OCI-LY7 (cell line): ENCODE measurements around the gene CLN5. TPM values are rescaled to one million over a fixed set of nuclear protein-coding genes. Genes with fewer than 3 reads are reported as not detected.

Experiments used
- BruUV-seq: library from RNA; stranded (reverse); fragments of 400-500 nt; replicated peaks from 2 replicates; lab custom pipeline; 2021; lab: Mats Ljungman, UMichigan
- CTCF ChIA-PET: fragments of 300-600 bp; sonication (Branson Sonifier 250); formaldehyde crosslinking; loops from one replicate; lab custom pipeline; 2022; ENCODE audit warnings: antibody characterized with exemption; ENCODE audit not compliant: unreplicated experiment; lab: Charles Lee
- POLR2A ChIA-PET: fragments of 300-600 bp; sonication (Branson Sonifier 250); formaldehyde crosslinking; loops from one replicate; lab custom pipeline; 2022; ENCODE audit warnings: antibody characterized with exemption; lab: Charles Lee
- DNase-seq: peaks from one replicate; pipeline ENCODE4 v3.0.0-alpha.2; 2015; ENCODE audit warnings: low spot score
- H2AFZ ChIP-seq: fragments of 200-600 bp; sonication (generic), shearing (Covaris generic); 2 replicates; pipeline ENCODE4 v1.6.1; 2014; ENCODE audit warnings: mild to moderate bottlenecking, antibody characterized with exemption, low read length, moderate library complexity
- H3K27ac ChIP-seq: fragments of 200-600 bp; sonication (generic); 2 replicates; pipeline ENCODE4 v1.5.1; 2014; ENCODE audit warnings: mixed run types, low read depth, mild to moderate bottlenecking, moderate library complexity, low read length, inconsistent platforms; ENCODE audit not compliant: poor library complexity, severe bottlenecking
- H3K36me3 ChIP-seq: fragments of 200-600 bp; sonication (generic); 2 replicates; pipeline ENCODE4 v1.6.1; 2014; ENCODE audit warnings: mild to moderate bottlenecking, antibody characterized with exemption, low read length, moderate library complexity, mixed read lengths; ENCODE audit not compliant: insufficient read depth
- H3K4me1 ChIP-seq: fragments of 200-600 bp; sonication (generic); 2 replicates; pipeline ENCODE4 v1.5.1; 2014; ENCODE audit warnings: mild to moderate bottlenecking, low read length; ENCODE audit not compliant: insufficient read depth, poor library complexity, severe bottlenecking
- H3K4me2 ChIP-seq: fragments of 200-600 bp; sonication (generic); 2 replicates; pipeline ENCODE4 v1.6.1; 2014; ENCODE audit warnings: mild to moderate bottlenecking, low read length
- H3K4me3 ChIP-seq: fragments of 200-600 bp; sonication (generic); 2 replicates; pipeline ENCODE4 v1.5.1; 2014; ENCODE audit warnings: mild to moderate bottlenecking, low read depth, low read length; ENCODE audit not compliant: poor library complexity, severe bottlenecking
- H3K79me2 ChIP-seq: fragments of 200-600 bp; sonication (generic); 2 replicates; pipeline ENCODE4 v1.6.1; 2016; ENCODE audit warnings: low read depth, mild to moderate bottlenecking, low read length, moderate library complexity, mixed read lengths; ENCODE audit not compliant: insufficient read depth
- H3K9me2 ChIP-seq: fragments of 200-600 bp; sonication (generic); 2 replicates; pipeline ENCODE4 v1.6.1; 2016; ENCODE audit warnings: mild to moderate bottlenecking, low read length, mixed read lengths; ENCODE audit not compliant: insufficient read depth
- H3K9me3 ChIP-seq: fragments of 200-600 bp; sonication (generic); 2 replicates; pipeline ENCODE4 v1.6.1; 2014; ENCODE audit warnings: mild to moderate bottlenecking, mixed run types, low read length, mixed read lengths
- H4K20me1 ChIP-seq: fragments of 200-600 bp; sonication (generic); 2 replicates; pipeline ENCODE4 v1.6.1; 2014; ENCODE audit warnings: mild to moderate bottlenecking, antibody characterized with exemption, low read length, moderate library complexity, mixed read lengths; ENCODE audit not compliant: insufficient read depth
- EZH2phosphoT487 ChIP-seq: fragments of 200-600 bp; sonication (generic); IDR thresholded peaks from 2 replicates; pipeline ENCODE4 v1.6.1; 2018; ENCODE audit warnings: low read depth, borderline replicate concordance, mild to moderate bottlenecking, mixed run types, antibody characterized with exemption, low read length, moderate library complexity, mixed read lengths
- intact Hi-C: fragments of 100-400 bp; cut with micrococcal nuclease; formaldehyde crosslinking; loops from one replicate; pipeline ENCODE4 v1.10.0; 2022; ENCODE audit not compliant: unreplicated experiment
- total RNA-seq, 2 experiments: library from RNA; depleted of rRNA in 1 of 2; stranded (reverse); fragments of >200 nt in 1 of 2; shearing (Covaris generic) in 1 of 2; gene quantifications; 2 replicates each; pipeline ENCODE4 v1.2.3, GENCODE V29; 2014 to 2022
- TF ChIP-seq, protein P1 (sequence below): fragments of 200-600 bp; sonication (generic); conservative IDR thresholded peaks from 2 replicates; pipeline ENCODE4 v1.5.1; 2014; ENCODE audit warnings: mild to moderate bottlenecking, antibody characterized with exemption, low read length, moderate library complexity, mixed read lengths

The CLN5 gene
- total RNA-seq, 2 experiments from 2014 or later, result 10.1 to 12.7 TPM

DNA sequence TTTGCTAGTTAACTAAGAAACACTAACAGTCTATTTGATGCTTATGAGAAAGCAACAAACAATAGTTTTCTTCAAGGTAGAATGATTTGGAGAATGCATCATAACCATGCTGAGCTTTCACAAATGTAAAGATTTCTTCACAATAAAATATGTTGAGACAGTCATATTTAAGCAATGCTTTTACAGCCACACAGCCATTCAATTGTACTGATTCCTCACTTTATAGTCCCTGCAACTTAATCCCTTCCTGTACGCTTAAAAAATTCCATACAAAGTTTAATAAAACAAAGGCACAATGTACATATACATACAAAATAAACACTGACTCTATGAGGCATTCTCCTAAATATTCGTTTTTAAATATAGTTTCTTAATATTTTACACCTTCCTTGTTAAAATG is 48.2 kb upstream of the CLN5 start:
- DNase-seq, result no peak
- ChIA-PET POLR2A (no interaction called here), CTCF (no interaction called here)
- Histone ChIP-seq H3K9me3 (no peaks in the 10 kb centered on the region), H3K36me3 (no peaks in the 10 kb centered on the region), H4K20me1 (no peaks in the 10 kb centered on the region), H3K27ac (no peak overlapping the region), H3K79me2 (no peaks in the 10 kb centered on the region), H3K9me2 (no peaks in the 10 kb centered on the region), H3K4me3 (no peak overlapping the region), H3K4me2 (no peak overlapping the region), H3K4me1 (no peaks in the 10 kb centered on the region), H2AFZ (no peak overlapping the region)
- no TSS peak for BruUV-seq
- no peak for TF ChIP-seq EZH2phosphoT487
- TF ChIP-seq, protein P1, sequence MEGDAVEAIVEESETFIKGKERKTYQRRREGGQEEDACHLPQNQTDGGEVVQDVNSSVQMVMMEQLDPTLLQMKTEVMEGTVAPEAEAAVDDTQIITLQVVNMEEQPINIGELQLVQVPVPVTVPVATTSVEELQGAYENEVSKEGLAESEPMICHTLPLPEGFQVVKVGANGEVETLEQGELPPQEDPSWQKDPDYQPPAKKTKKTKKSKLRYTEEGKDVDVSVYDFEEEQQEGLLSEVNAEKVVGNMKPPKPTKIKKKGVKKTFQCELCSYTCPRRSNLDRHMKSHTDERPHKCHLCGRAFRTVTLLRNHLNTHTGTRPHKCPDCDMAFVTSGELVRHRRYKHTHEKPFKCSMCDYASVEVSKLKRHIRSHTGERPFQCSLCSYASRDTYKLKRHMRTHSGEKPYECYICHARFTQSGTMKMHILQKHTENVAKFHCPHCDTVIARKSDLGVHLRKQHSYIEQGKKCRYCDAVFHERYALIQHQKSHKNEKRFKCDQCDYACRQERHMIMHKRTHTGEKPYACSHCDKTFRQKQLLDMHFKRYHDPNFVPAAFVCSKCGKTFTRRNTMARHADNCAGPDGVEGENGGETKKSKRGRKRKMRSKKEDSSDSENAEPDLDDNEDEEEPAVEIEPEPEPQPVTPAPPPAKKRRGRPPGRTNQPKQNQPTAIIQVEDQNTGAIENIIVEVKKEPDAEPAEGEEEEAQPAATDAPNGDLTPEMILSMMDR, result no peak
- intact Hi-C loops, result no loop called here

DNA sequence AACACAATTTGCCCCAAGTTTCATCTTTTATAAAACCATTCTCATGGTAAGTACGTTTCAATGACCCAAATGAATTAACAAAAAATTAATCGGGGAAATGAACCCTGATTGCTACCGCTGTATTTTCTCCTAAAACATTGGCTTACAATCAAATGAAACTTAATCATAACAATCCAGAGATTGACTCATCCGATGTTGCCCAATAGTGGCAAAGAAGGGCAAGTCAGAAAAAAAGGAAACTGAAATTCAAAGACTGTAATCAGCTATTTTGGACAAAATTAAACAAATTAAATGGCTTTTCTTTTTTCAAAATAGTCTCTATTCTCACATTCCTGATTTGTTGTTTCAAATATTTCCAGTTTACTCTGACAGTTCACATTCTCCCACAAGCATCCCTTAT is 47.4 kb upstream of the CLN5 start:
- no peak overlapping the region for H2AFZ ChIP-seq
- no peaks in the 10 kb centered on the region for H3K9me3 ChIP-seq
- H3K4me3 ChIP-seq, result no peak overlapping the region
- TF ChIP-seq, protein P1, result no peak
- TF ChIP-seq EZH2phosphoT487, result no peak
- ChIA-PET CTCF (no interaction called here), POLR2A (no interaction called here)
- intact Hi-C loops, result no loop called here
- H3K27ac ChIP-seq, result no peak overlapping the region
- no peaks in the 10 kb centered on the region for H3K79me2 ChIP-seq
- no peaks in the 10 kb centered on the region for H4K20me1 ChIP-seq
- no peaks in the 10 kb centered on the region for H3K36me3 ChIP-seq
- DNase-seq, result no peak
- H3K4me2 ChIP-seq, result no peak overlapping the region
- no TSS peak for BruUV-seq
- no peaks in the 10 kb centered on the region for H3K4me1 ChIP-seq
- H3K9me2 ChIP-seq, result no peaks in the 10 kb centered on the region

DNA sequence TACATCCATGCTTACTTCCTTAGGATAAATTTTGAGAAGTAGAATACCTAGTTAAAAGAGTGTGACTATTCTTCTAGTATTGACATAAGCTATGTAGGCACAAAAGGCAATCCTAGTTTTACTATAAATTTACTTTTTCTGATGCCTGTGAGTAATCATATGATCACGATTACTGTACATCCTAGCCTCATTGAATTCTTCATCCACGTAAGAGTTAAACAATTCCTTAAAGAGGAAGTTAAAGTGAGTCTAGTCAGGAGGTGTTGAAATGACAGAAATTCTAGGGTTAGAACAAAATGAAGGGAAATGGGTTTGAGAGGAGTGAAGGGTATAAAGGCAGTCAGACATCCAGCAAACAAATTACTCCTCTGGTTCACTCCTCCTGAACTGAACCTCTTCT is 43.7 kb upstream of the CLN5 start, which contains the start of gene ACOD1:
TSS of gene ACOD1 (plus strand) at position 363 of the 400 bp plus-strand sequence. CDS start 48 bp downstream, outside the sequence.
- no peak for TF ChIP-seq EZH2phosphoT487
- TF ChIP-seq, protein P1, result no peak
- no peaks in the 10 kb centered on the region for H3K4me1 ChIP-seq
- no peaks in the 10 kb centered on the region for H3K9me3 ChIP-seq
- H3K9me2 ChIP-seq, result no peaks in the 10 kb centered on the region
- no TSS peak for BruUV-seq
- H3K27ac ChIP-seq, result no peak within 1 kb of the TSS
- H3K4me3 ChIP-seq, result no peak within 1 kb of the TSS
- ChIA-PET CTCF (no interaction called here), POLR2A (interaction anchor here (0.6 kb wide), 2 partner anchors 1666 to 1888 kb away, joined by 4 to 5 read pairs; no protein-coding TSS in a partner anchor)
- H4K20me1 ChIP-seq, result no peaks in the 10 kb centered on the region
- no peak within 1 kb of the TSS for H2AFZ ChIP-seq
- intact Hi-C loops, result no loop called here
- H3K36me3 ChIP-seq, result no peaks in the 10 kb centered on the region
- no peaks in the 10 kb centered on the region for H3K79me2 ChIP-seq
- no peak for DNase-seq
- no peak within 1 kb of the TSS for H3K4me2 ChIP-seq
